A673 (cell line): ENCODE measurements around the gene CCHCR1. TPM values are rescaled to one million over a fixed set of nuclear protein-coding genes. Genes with fewer than 3 reads are reported as not detected.
A peak's percentile ranks its signal among the peaks of the same experiment; 100 is the strongest.

Experiments used
- BruUV-seq: library from RNA; stranded (reverse); fragments of 400-500 nt; replicated peaks from 2 replicates; lab custom pipeline; 2021; lab: Mats Ljungman, UMichigan
- CTCF ChIA-PET: fragments of 300-600 bp; sonication (Branson Sonifier 250); formaldehyde crosslinking; loops from one replicate; lab custom pipeline; 2022; ENCODE audit warnings: antibody characterized with exemption; lab: Charles Lee
- POLR2A ChIA-PET: fragments of 300-600 bp; sonication (Branson Sonifier 250); formaldehyde crosslinking; loops from one replicate; lab custom pipeline; 2022; ENCODE audit warnings: antibody characterized with exemption; ENCODE audit not compliant: low non-redundant PET; lab: Charles Lee
- DNase-seq: peaks from one replicate; pipeline ENCODE4 v3.0.0-alpha.2; 2015; ENCODE audit warnings: low spot score
- H3K27ac ChIP-seq: fragments of 200-600 bp; sonication (generic); 2 replicates; pipeline ENCODE4 v1.5.1; 2016; ENCODE audit warnings: mixed run types, low read depth, mild to moderate bottlenecking, mixed read lengths, antibody characterized with exemption, low read length; ENCODE audit not compliant: poor library complexity, severe bottlenecking
- H3K27me3 ChIP-seq: fragments of 200-600 bp; sonication (generic); replicated peaks from 2 replicates; pipeline ENCODE4 v1.6.1; 2017; ENCODE audit warnings: mixed run types, low read depth, mild to moderate bottlenecking, mixed read lengths, antibody characterized with exemption, low read length; ENCODE audit not compliant: insufficient read depth, poor library complexity
- H3K36me3 ChIP-seq: fragments of 200-600 bp; sonication (generic); 2 replicates; pipeline ENCODE4 v1.6.1; 2016; ENCODE audit warnings: mixed run types, mild to moderate bottlenecking, mixed read lengths, antibody characterized with exemption, low read length; ENCODE audit not compliant: insufficient read depth, poor library complexity, severe bottlenecking
- H3K4me1 ChIP-seq: fragments of 200-600 bp; sonication (generic); 2 replicates; pipeline ENCODE4 v1.6.1; 2017; ENCODE audit warnings: mixed run types, mild to moderate bottlenecking, mixed read lengths, antibody characterized with exemption, low read length; ENCODE audit not compliant: insufficient read depth, poor library complexity, severe bottlenecking
- H3K4me3 ChIP-seq: fragments of 200-600 bp; sonication (generic); 2 replicates; pipeline ENCODE4 v1.5.1; 2016; ENCODE audit warnings: low read depth, mixed run types, mild to moderate bottlenecking, mixed read lengths, low read length; ENCODE audit not compliant: poor library complexity, severe bottlenecking
- H3K9me3 ChIP-seq: fragments of 200-600 bp; sonication (generic); 2 replicates; pipeline ENCODE4 v1.6.1; 2016; ENCODE audit warnings: mixed run types, low read depth, mild to moderate bottlenecking, mixed read lengths, antibody characterized with exemption, low read length; ENCODE audit not compliant: poor library complexity, severe bottlenecking
- EZH2 ChIP-seq: fragments of 200-600 bp; sonication (generic); IDR thresholded peaks from 2 replicates; pipeline ENCODE4 v1.6.1; 2017; ENCODE audit warnings: borderline replicate concordance, low read depth, mild to moderate bottlenecking, mixed read lengths, antibody characterized with exemption, low read length; ENCODE audit not compliant: poor library complexity, severe bottlenecking
- intact Hi-C: fragments of 100-400 bp; cut with micrococcal nuclease; formaldehyde crosslinking; loops from one replicate; pipeline ENCODE4 v1.10.0; 2022; ENCODE audit not compliant: unreplicated experiment
- total RNA-seq: library from RNA; stranded (reverse); gene quantifications from 2 replicates; pipeline ENCODE4 v1.2.3, GENCODE V29; 2021
- TF ChIP-seq, protein P1 (sequence below): fragments of 300-800, 200-600 bp; sonication (generic); conservative IDR thresholded peaks from 2 replicates; pipeline ENCODE4 v1.5.1; 2017; ENCODE audit warnings: low read depth, mild to moderate bottlenecking, antibody characterized with exemption, low read length, moderate library complexity, mixed read lengths

CCHCR1 gene
- total RNA-seq, 1 experiment from 2014 or later, result 51.7 TPM

DNA sequence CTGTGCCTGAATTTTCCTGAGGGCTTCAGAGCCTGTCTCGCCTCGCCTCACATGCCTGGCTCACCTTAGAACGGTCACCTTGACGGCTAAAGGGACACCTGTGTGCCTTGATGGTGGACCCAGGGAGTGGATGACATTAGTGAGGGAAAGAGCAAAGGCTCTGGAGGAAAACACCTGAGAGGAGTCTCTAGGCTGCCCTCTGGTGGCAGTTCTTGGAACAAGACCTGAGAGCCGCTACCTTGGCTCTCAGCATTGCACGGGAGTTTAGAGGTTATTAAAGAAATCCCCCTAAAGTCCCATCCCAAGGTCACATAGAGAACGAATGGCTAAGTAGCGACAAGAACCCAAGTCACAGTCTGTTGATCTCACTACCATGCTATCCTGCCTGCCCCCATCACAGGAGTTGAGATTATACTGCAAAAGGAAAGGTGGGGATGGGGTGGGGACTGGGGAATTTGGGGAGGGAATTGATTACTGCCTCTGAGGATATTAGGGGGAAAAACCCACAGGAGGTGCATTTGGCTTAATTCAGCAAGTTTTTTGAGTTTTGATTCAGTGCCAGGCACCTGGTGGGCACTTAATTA, 29.4 kb downstream of the CCHCR1 start:
- intact Hi-C loops, result no loop called here
- no peak overlapping the region for H3K4me3 ChIP-seq
- no TSS peak for BruUV-seq

DNA sequence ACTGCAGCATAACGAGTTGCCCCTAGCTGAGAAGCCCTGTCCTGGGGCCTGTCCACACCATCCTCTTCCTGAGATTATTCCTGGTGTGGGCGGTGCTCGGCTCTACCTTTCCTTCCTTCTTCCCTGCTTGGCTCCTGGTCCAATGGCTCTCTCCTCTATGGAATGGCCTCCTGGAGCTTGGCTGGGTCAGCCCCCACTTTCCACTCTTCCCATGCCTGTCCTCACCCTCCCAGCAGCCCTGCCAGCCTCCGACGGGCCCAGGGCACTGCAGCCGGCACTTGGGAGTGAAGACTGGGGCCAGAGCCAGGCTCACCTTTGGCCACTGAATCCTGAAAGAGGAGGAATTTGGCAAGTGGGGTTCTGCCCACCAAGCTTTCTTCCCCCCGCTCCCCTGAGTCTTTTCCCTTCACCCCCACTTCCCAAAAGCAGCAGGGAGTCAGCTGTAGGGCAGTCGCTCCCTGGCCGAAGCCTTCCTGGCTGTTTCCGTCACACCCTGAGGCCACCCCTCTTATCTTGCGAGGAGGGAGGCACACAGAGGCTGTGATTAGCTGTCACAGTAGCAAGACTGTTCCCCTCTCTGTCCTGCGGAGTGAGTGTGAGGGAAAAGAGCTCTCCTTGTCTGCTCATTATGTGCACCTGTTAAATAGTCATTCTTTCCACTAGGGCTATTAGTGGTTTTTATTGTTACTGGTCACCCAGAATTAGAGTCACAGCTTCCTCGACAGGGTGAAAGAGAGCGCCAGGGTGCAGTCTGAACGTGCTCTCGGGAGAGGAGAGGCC, 31.0 kb downstream of the CCHCR1 start:
- Histone ChIP-seq H3K9me3 (no peaks in the 10 kb centered on the region), H3K27me3 (no peaks in the 10 kb centered on the region), H3K4me1 (peaks cover 16% of the 10 kb centered on the region), H3K36me3 (no peaks in the 10 kb centered on the region), H3K27ac (no peak overlapping the region), H3K4me3 (no peak overlapping the region)
- no TSS peak for BruUV-seq
- DNase-seq, result no peak
- ChIA-PET POLR2A (no interaction called here), CTCF (interaction anchor here (0.7 kb wide), 1 partner anchor 39 kb away, joined by 3 read pairs; no protein-coding TSS in a partner anchor)
- intact Hi-C loops, result no loop called here
- TF ChIP-seq EZH2, result no peak
- TF ChIP-seq, protein P1, sequence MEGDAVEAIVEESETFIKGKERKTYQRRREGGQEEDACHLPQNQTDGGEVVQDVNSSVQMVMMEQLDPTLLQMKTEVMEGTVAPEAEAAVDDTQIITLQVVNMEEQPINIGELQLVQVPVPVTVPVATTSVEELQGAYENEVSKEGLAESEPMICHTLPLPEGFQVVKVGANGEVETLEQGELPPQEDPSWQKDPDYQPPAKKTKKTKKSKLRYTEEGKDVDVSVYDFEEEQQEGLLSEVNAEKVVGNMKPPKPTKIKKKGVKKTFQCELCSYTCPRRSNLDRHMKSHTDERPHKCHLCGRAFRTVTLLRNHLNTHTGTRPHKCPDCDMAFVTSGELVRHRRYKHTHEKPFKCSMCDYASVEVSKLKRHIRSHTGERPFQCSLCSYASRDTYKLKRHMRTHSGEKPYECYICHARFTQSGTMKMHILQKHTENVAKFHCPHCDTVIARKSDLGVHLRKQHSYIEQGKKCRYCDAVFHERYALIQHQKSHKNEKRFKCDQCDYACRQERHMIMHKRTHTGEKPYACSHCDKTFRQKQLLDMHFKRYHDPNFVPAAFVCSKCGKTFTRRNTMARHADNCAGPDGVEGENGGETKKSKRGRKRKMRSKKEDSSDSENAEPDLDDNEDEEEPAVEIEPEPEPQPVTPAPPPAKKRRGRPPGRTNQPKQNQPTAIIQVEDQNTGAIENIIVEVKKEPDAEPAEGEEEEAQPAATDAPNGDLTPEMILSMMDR, result no peak

More for the DNA sequence above, 29.4 kb downstream of the CCHCR1 start:
- peak; percentile 49 for DNase-seq
- ChIA-PET CTCF (interaction anchor here (0.6 to 1.6 kb wide), 2 partner anchors 9 to 41 kb away, joined by 3 to 6 read pairs; no protein-coding TSS in a partner anchor), POLR2A (no interaction called here)
- Histone ChIP-seq H3K9me3 (no peaks in the 10 kb centered on the region), H3K36me3 (no peaks in the 10 kb centered on the region), H3K4me1 (peaks cover 16% of the 10 kb centered on the region), H3K27ac (no peak overlapping the region), H3K27me3 (no peaks in the 10 kb centered on the region)
- TF ChIP-seq, protein P1, result peak; percentile 85
- TF ChIP-seq EZH2, result no peak

DNA sequence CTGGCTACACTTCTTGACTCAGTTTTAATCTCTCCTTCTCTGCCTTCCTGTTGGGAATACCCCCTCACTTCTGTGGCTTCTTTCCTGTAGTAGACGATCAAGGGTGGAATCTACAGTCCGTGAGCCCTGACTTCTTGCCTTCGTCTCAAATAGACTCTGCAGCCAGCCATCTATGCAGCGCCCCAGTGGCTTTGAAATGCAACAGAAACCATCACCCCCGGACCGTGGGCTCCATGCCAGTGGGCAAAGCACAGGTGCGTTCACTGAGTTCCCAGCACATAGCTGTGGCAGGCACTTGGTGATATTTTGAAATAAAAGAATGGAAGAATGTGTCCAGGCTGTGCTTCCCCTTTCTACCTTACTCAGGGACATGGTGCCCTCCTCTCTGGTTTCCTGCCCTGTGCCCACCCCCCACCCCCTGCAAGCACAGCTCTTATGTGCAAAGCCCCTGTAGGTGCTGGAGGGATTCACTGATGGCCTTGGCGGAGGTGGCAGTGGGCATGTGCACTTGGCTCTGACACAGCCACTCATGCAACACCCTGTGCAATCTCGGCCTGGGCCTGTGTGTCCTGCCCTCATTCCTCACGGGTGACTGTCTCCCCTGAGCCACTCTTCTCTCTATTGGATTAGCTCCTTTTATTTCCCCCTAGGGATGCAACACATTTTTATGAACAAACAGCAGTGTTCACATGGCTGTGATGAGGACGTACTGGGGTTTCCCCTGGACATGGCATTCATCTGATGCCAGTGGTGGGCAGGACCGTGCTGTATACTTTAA, 31.8 kb downstream of the CCHCR1 start:
- peak; percentile 70 for DNase-seq
- ChIA-PET CTCF (no interaction called here), POLR2A (no interaction called here)
- no peaks in the 10 kb centered on the region for H3K9me3 ChIP-seq
- H3K36me3 ChIP-seq, result no peaks in the 10 kb centered on the region
- intact Hi-C loops, result no loop called here
- TF ChIP-seq, protein P1, result no peak
- TF ChIP-seq EZH2, result no peak
- H3K27ac ChIP-seq, result no peak overlapping the region
- H3K4me3 ChIP-seq, result no peak overlapping the region
- no peaks in the 10 kb centered on the region for H3K27me3 ChIP-seq
- BruUV-seq, result no TSS peak
- H3K4me1 ChIP-seq, result peaks cover 16% of the 10 kb centered on the region
